PC-9 (cell line): ENCODE data around the gene ACAD10. TPM values are rescaled to one million over a fixed set of nuclear protein-coding genes. Genes with fewer than 3 reads are reported as not detected.

ENCODE experiments used
- Bru-seq: library from RNA; stranded (reverse); fragments of 400-500 nt; gene quantifications from one replicate; lab custom pipeline; 2021; lab: Mats Ljungman, UMichigan
- BruChase-seq, 2 experiments: library from RNA; stranded (reverse); fragments of 400-500 nt; gene quantifications; one replicate each; lab custom pipeline; 2021; lab: Mats Ljungman, UMichigan
- BruUV-seq: library from RNA; stranded (reverse); fragments of 400-500 nt; replicated peaks from 2 replicates; lab custom pipeline; 2021; lab: Mats Ljungman, UMichigan
- CTCF ChIA-PET: fragments of 300-600 bp; sonication (Branson Sonifier 250); formaldehyde crosslinking; loops from one replicate; lab custom pipeline; 2022; ENCODE audit warnings: antibody characterized with exemption; lab: Charles Lee
- POLR2A ChIA-PET: fragments of 300-600 bp; sonication (Branson Sonifier 250); formaldehyde crosslinking; loops from one replicate; lab custom pipeline; 2022; ENCODE audit warnings: antibody characterized with exemption; ENCODE audit not compliant: unreplicated experiment; lab: Charles Lee
- DNase-seq, 2 experiments: peaks; one replicate each; pipeline versions ENCODE4 v3.0.0 to v3.0.0-alpha.2; 2015 to 2022; ENCODE audit warnings: mixed read lengths in 1 of 2
- H2AFZ ChIP-seq: fragments of 200-600 bp; sonication (generic); 2 replicates; pipeline ENCODE4 v1.8.1; 2017; ENCODE audit warnings: antibody characterized with exemption
- H3F3A ChIP-seq: fragments of 200-600 bp; sonication (generic); 2 replicates; pipeline ENCODE4 v1.8.1; 2017; ENCODE audit warnings: antibody characterized with exemption, mild to moderate bottlenecking, low read depth; ENCODE audit not compliant: insufficient read depth
- H3K27ac ChIP-seq: fragments of 200-600 bp; sonication (generic); 2 replicates; pipeline ENCODE4 v1.6.1; 2016; ENCODE audit warnings: mixed run types
- H3K27me3 ChIP-seq: fragments of 200-600 bp; sonication (generic); 2 replicates; pipeline ENCODE4 v1.6.1; 2016; ENCODE audit warnings: low read depth, mixed run types; ENCODE audit not compliant: insufficient read depth
- H3K36me3 ChIP-seq: fragments of 200-600 bp; sonication (generic); 2 replicates; pipeline ENCODE4 v1.6.1; 2016; ENCODE audit warnings: low read depth, mixed run types
- H3K4me1 ChIP-seq: fragments of 200-600 bp; sonication (generic); replicated peaks from 2 replicates; pipeline ENCODE4 v1.6.1; 2016; ENCODE audit warnings: mixed run types; ENCODE audit not compliant: insufficient read depth
- H3K4me2 ChIP-seq: fragments of 200-600 bp; sonication (generic); 2 replicates; pipeline ENCODE4 v1.6.1; 2017; ENCODE audit warnings: mixed run types
- H3K4me3 ChIP-seq: fragments of 200-600 bp; sonication (generic); 2 replicates; pipeline ENCODE4 v1.6.1; 2016; ENCODE audit warnings: mixed run types
- H3K79me2 ChIP-seq: fragments of 200-600 bp; sonication (generic); 2 replicates; pipeline ENCODE4 v1.6.1; 2017; ENCODE audit warnings: low read depth, mixed run types
- H3K9me2 ChIP-seq: fragments of 200-600 bp; sonication (generic); 2 replicates; pipeline ENCODE4 v1.8.1; 2017; ENCODE audit warnings: mild to moderate bottlenecking; ENCODE audit not compliant: insufficient read depth
- H3K9me3 ChIP-seq: fragments of 200-600 bp; sonication (generic); 2 replicates; pipeline ENCODE4 v1.8.1; 2016; ENCODE audit warnings: low read depth; ENCODE audit not compliant: insufficient read depth
- H4K20me1 ChIP-seq: fragments of 200-600 bp; sonication (generic); 2 replicates; pipeline ENCODE4 v1.8.1; 2017; ENCODE audit not compliant: insufficient read depth
- EZH2 ChIP-seq: fragments of 200-600 bp; sonication (generic); IDR thresholded peaks from 2 replicates; pipeline ENCODE4 v1.8.0; 2017; ENCODE audit warnings: antibody characterized with exemption, low read depth
- intact Hi-C: fragments of 100-400 bp; cut with micrococcal nuclease; formaldehyde crosslinking; loops from one replicate; pipeline ENCODE4 v1.10.0; 2022; ENCODE audit not compliant: unreplicated experiment
- long read RNA-seq: library from polyadenylated mRNA; stranded (forward); transcript quantifications from one replicate; pipeline ENCODE4 v2.0.0, GENCODE V29; 2022
- total RNA-seq: library from RNA; stranded (reverse); gene quantifications from 2 replicates; pipeline ENCODE4 v1.2.3, GENCODE V29; 2021
- TF ChIP-seq, protein P1 (sequence below): fragments of 200-600 bp; sonication (generic); conservative IDR thresholded peaks from 2 replicates; pipeline ENCODE4 v1.6.1; 2017; ENCODE audit warnings: mixed run types, antibody characterized with exemption, mild to moderate bottlenecking, moderate library complexity

ACAD10 gene
- total RNA-seq: 29.1 and 30.3 TPM in 2 replicates
- percentile 60 among the genes with signal in this experiment for Bru-seq, nascent RNA
- percentile 59 among the genes with signal in this experiment for BruChase-seq, experiment 1, labeled RNA remaining after a 2-hour chase
- BruChase-seq, experiment 2, labeled RNA remaining after a 6-hour chase: percentile 56 among the genes with signal in this experiment
- long read RNA-seq, full-length matches to known transcripts: 3 of 19 reads
- long read RNA-seq, partial matches to known transcripts: 6 of 19 reads
- long read RNA-seq, other reads (novel, unspliced or antisense): 10 of 19 reads

DNA sequence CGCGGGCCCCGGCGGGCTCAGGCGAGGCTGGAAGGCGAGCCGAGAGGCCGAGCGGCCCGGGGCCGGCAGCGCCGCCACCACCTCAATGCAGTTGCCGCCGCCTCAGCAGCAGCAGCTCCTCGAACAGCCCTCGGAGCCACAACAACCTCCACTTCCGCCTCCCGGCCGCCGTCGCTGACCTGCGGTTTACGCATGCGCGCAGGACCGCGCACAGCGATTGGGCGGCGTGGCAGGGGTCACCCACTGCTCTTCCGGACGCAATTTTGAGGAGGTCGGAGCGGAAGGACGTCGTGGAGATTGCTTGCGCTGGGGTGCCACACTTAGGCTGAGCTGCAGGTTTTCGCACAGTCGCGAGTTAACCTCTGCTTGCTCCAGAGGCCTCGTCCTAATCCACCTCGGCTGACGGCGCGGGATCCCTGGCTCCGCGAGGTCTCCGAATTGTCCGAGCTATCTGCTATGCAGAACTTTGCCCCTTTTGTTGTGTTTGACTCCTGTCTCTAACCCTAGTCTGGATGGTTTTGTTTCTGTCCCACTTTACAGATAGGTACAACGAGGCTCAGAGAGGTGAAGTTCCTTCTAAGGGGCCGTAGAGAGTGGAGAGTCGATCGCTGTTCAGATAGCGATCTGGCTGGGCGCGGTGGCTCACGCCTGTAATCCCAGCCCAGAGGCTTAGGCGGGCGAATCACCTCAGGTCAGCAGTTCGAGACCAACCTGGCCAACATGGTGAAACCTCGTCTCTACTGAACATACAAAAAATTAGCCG lies at the start of gene ACAD10, which contains the start of gene BRAP:
Gene ACAD10 (plus strand): TSS at position 243 of the 763 bp plus-strand sequence. CDS start 6,657 bp downstream, outside the sequence.
Gene BRAP (minus strand): TSS at position 146 of the 763 bp plus-strand sequence. CDS start 164 bp downstream, outside the sequence.
- Histone ChIP-seq H3F3A (peaks cover 14% of the 10 kb centered on the region; the same call in 1 of the 2 replicates), H3K27ac (peak within 1 kb of the TSS; percentile 54), H3K9me3 (no peaks in the 10 kb centered on the region), H3K4me2 (peak within 1 kb of the TSS; percentile 94), H2AFZ (peak within 1 kb of the TSS; percentile 95), H3K79me2 (peaks cover 49% of the 10 kb centered on the region), H4K20me1 (no peaks in the 10 kb centered on the region; the same call in none of the 2 replicates), H3K36me3 (peaks cover 10% of the 10 kb centered on the region), H3K27me3 (no peaks in the 10 kb centered on the region), H3K4me3 (peak within 1 kb of the TSS; percentile 88), H3K4me1 (peaks cover 18% of the 10 kb centered on the region; the same call in 1 of the 2 replicates), H3K9me2 (no peaks in the 10 kb centered on the region)
- POLR2A ChIA-PET: interaction anchor here (0.5 to 0.7 kb wide), 7 partner anchors 25 to 469 kb away, joined by 3 to 6 read pairs (median 4); no protein-coding TSS in a partner anchor
- TF ChIP-seq, protein P1, sequence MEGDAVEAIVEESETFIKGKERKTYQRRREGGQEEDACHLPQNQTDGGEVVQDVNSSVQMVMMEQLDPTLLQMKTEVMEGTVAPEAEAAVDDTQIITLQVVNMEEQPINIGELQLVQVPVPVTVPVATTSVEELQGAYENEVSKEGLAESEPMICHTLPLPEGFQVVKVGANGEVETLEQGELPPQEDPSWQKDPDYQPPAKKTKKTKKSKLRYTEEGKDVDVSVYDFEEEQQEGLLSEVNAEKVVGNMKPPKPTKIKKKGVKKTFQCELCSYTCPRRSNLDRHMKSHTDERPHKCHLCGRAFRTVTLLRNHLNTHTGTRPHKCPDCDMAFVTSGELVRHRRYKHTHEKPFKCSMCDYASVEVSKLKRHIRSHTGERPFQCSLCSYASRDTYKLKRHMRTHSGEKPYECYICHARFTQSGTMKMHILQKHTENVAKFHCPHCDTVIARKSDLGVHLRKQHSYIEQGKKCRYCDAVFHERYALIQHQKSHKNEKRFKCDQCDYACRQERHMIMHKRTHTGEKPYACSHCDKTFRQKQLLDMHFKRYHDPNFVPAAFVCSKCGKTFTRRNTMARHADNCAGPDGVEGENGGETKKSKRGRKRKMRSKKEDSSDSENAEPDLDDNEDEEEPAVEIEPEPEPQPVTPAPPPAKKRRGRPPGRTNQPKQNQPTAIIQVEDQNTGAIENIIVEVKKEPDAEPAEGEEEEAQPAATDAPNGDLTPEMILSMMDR: no peak
- TF ChIP-seq EZH2: no peak
- CTCF ChIA-PET: interaction anchor here (0.5 kb wide), 1 partner anchor 117 kb away, joined by 6 read pairs; no protein-coding TSS in a partner anchor
- peak; percentile 90 to 95 for DNase-seq
- intact Hi-C loops: loop anchor here (2.0 to 5.0 kb wide), 2 partner anchors 127 to 726 kb away; no protein-coding TSS in a partner anchor
- BruUV-seq: TSS peak; percentile 79

- Histone ChIP-seq H3K27me3 (no peaks in the 10 kb centered on the region), H3K4me2 (no peak overlapping the region), H3K9me2 (no peaks in the 10 kb centered on the region), H2AFZ (no peak overlapping the region), H3F3A (peaks cover 7% of the 10 kb centered on the region; the same call in 1 of the 2 replicates), H3K79me2 (no peaks in the 10 kb centered on the region), H3K9me3 (no peaks in the 10 kb centered on the region), H4K20me1 (no peaks in the 10 kb centered on the region), H3K4me3 (no peak overlapping the region), H3K36me3 (no peaks in the 10 kb centered on the region), H3K27ac (no peak overlapping the region), H3K4me1 (no peaks in the 10 kb centered on the region)
- ChIA-PET CTCF (no interaction called here), POLR2A (interaction anchor here (0.7 kb wide), 1 partner anchor 321 kb away, joined by 4 read pairs; no protein-coding TSS in a partner anchor)
- intact Hi-C loops: no loop called here
- no peak for TF ChIP-seq EZH2
- TF ChIP-seq, protein P1: no peak
- BruUV-seq: no TSS peak
- no peak for DNase-seq
Measured at GRCh38 chr12:111636209-111636945, 49.5 kb upstream of the ACAD10 start.
